HCT116 (cell line): Measurements from ENCODE around the gene HOXA7. TPM values are rescaled to one million over a fixed set of nuclear protein-coding genes. Genes with fewer than 3 reads are reported as not detected.

ENCODE experiments used
- ATAC-seq: fragments of 200-7000 bp; cut with Tn5 transposase; 2 replicates; pipeline ENCODE4 v1.9.1; 2020; ENCODE audit warnings: mild to moderate bottlenecking, moderate library complexity
- BruUV-seq: library from RNA; stranded (reverse); fragments of 400-500 nt; replicated peaks from 2 replicates; lab custom pipeline; 2021; lab: Mats Ljungman, UMichigan
- CTCF ChIA-PET: fragments of 300-600 bp; sonication (Branson Sonifier 250); formaldehyde crosslinking; loops from one replicate; lab custom pipeline; 2021; ENCODE audit warnings: antibody characterized with exemption; lab: Charles Lee
- POLR2A ChIA-PET: fragments of 300-600, 350-600 bp; sonication (Branson Sonifier 250); formaldehyde crosslinking; loops from one replicate; lab custom pipeline; 2021; ENCODE audit warnings: antibody characterized with exemption; lab: Charles Lee
- RAD21 ChIA-PET, 2 experiments: fragments of 300-600 bp; sonication (Branson Sonifier 250); formaldehyde crosslinking; loops; one replicate each; lab custom pipeline; 2023; ENCODE audit warnings: low total read pairs in 2 of 2; ENCODE audit not compliant: uncharacterized antibody in 2 of 2, unreplicated experiment in 2 of 2, low non-redundant PET in 1 of 2; lab: Charles Lee
- DNase-seq: peaks from one replicate; pipeline ENCODE4 v3.0.0-alpha.2; 2010; ENCODE audit warnings: low read depth, low spot score
- H2AFZ ChIP-seq: fragments of 200-600 bp; shearing (Covaris generic), sonication (generic); 2 replicates; pipeline ENCODE4 v1.6.1; 2017; ENCODE audit warnings: low read depth, mixed run types, mixed read lengths, antibody characterized with exemption, low read length; ENCODE audit not compliant: poor library complexity, severe bottlenecking
- H3K27ac ChIP-seq: 2 replicates; pipeline ENCODE4 v1.5.1; 2012; ENCODE audit warnings: low read depth, low read length
- H3K27me3 ChIP-seq: fragments of 200-600 bp; sonication (generic); 2 replicates; pipeline ENCODE4 v1.6.1; 2016; ENCODE audit warnings: mixed run types, low read length, mixed read lengths; ENCODE audit not compliant: insufficient read depth
- H3K36me3 ChIP-seq, 2 experiments: fragments of 200-500 bp in 1 of 2; fragments of 200-600 bp in 1 of 2; sonication (Bioruptor generic) in 1 of 2; sonication (generic) in 1 of 2; 2 replicates each; pipeline versions ENCODE4 v1.5.1 to v1.6.1; 2014 to 2016; ENCODE audit warnings: low read length in 2 of 2, inconsistent platforms in 1 of 2, mixed read lengths in 1 of 2, mixed run types in 1 of 2; ENCODE audit not compliant: insufficient read depth in 2 of 2, control insufficient read depth in 1 of 2
- H3K4me1 ChIP-seq, 2 experiments: fragments of 200-600 bp in 1 of 2; sonication (generic) in 1 of 2; 2 replicates each; pipeline versions ENCODE4 v1.5.1 to v1.6.1; 2012 to 2017; ENCODE audit warnings: low read length in 2 of 2, inconsistent platforms in 1 of 2, mild to moderate bottlenecking in 1 of 2, mixed read lengths in 1 of 2, mixed run types in 1 of 2, moderate library complexity in 1 of 2; ENCODE audit not compliant: insufficient read depth in 2 of 2, control insufficient read depth in 1 of 2
- H3K4me2 ChIP-seq: fragments of 200-600 bp; sonication (generic); 2 replicates; pipeline ENCODE4 v1.6.1; 2017; ENCODE audit warnings: mixed run types, low read length, mixed read lengths
- H3K4me3 ChIP-seq, 2 experiments: fragments of 200-600 bp in 1 of 2; sonication (generic) in 1 of 2; replicated peaks in 1 of 2; 2 replicates each; pipeline ENCODE4 v1.5.1; 2011 to 2016; ENCODE audit warnings: low read length in 2 of 2, control low read depth in 1 of 2, low read depth in 1 of 2, mild to moderate bottlenecking in 1 of 2, mixed read lengths in 1 of 2, mixed run types in 1 of 2
- H3K79me2 ChIP-seq: fragments of 200-600 bp; sonication (generic); 2 replicates; pipeline ENCODE4 v1.6.1; 2017; ENCODE audit warnings: mild to moderate bottlenecking, mixed run types, low read length, moderate library complexity, mixed read lengths; ENCODE audit not compliant: insufficient read depth
- H3K9ac ChIP-seq: fragments of 200-600 bp; sonication (generic); 2 replicates; pipeline ENCODE4 v1.6.1; 2016; ENCODE audit warnings: low read length, mixed read lengths
- H3K9me2 ChIP-seq: fragments of 200-600 bp; sonication (generic), shearing (Covaris generic); 2 replicates; pipeline ENCODE4 v1.6.1; 2017; ENCODE audit warnings: mixed run types, mild to moderate bottlenecking, moderate library complexity; ENCODE audit not compliant: insufficient read depth
- H3K9me3 ChIP-seq, 2 experiments: fragments of 200-500 bp in 1 of 2; fragments of 200-600 bp in 1 of 2; sonication (Bioruptor generic) in 1 of 2; sonication (generic) in 1 of 2; 2 replicates each; pipeline ENCODE4 v1.6.1; 2014 to 2017; ENCODE audit warnings: low read length in 2 of 2, mixed read lengths in 2 of 2, inconsistent platforms in 1 of 2, low read depth in 1 of 2, mild to moderate bottlenecking in 1 of 2, mixed run types in 1 of 2, moderate library complexity in 1 of 2; ENCODE audit not compliant: control insufficient read depth in 1 of 2, insufficient read depth in 1 of 2
- H4K20me1 ChIP-seq: fragments of 200-600 bp; sonication (generic), shearing (Covaris generic); 2 replicates; pipeline ENCODE4 v1.6.1; 2017; ENCODE audit warnings: mixed run types, mild to moderate bottlenecking, moderate library complexity; ENCODE audit not compliant: insufficient read depth
- CEBPB ChIP-seq: IDR thresholded peaks from 2 replicates; pipeline ENCODE4 v1.6.1; 2012; ENCODE audit warnings: low read depth
- EGR1 ChIP-seq: IDR thresholded peaks from 2 replicates; pipeline ENCODE4 v1.6.1; 2012; ENCODE audit warnings: low read depth
- ELF1 ChIP-seq: IDR thresholded peaks from 2 replicates; pipeline ENCODE4 v1.6.1; 2012; ENCODE audit warnings: low read depth, borderline replicate concordance
- EZH2 ChIP-seq: fragments of 200-600 bp; sonication (generic); IDR thresholded peaks from 2 replicates; pipeline ENCODE4 v1.6.1; 2017; ENCODE audit warnings: antibody characterized with exemption, mixed run types
- EZH2phosphoT487 ChIP-seq: fragments of 200-600 bp; IDR thresholded peaks from 2 replicates; pipeline ENCODE4 v1.6.1; 2018; ENCODE audit warnings: antibody characterized with exemption, borderline replicate concordance
- FOSL1 ChIP-seq: IDR thresholded peaks from 2 replicates; pipeline ENCODE4 v1.6.1; 2012; ENCODE audit warnings: low read depth
- JUND ChIP-seq: IDR thresholded peaks from 2 replicates; pipeline ENCODE4 v1.6.1; 2012
- POLR2A ChIP-seq: IDR thresholded peaks from 2 replicates; pipeline ENCODE4 v1.7.0; 2011; ENCODE audit warnings: borderline replicate concordance; ENCODE audit not compliant: insufficient read depth, insufficient read length; ENCODE audit errors: extremely low read depth
- RAD21 ChIP-seq: IDR thresholded peaks from 2 replicates; pipeline ENCODE4 v1.6.1; 2012; ENCODE audit warnings: low read depth, mild to moderate bottlenecking
- SIN3A ChIP-seq: IDR thresholded peaks from 2 replicates; pipeline ENCODE4 v1.6.1; 2012; ENCODE audit warnings: low read depth
- SRF ChIP-seq: IDR thresholded peaks from 2 replicates; pipeline ENCODE4 v1.6.1; 2012; ENCODE audit warnings: low read depth
- TCF7L2 ChIP-seq: IDR thresholded peaks from 2 replicates; pipeline ENCODE4 v1.7.0; 2011; ENCODE audit warnings: borderline replicate concordance, inconsistent platforms; ENCODE audit not compliant: insufficient read depth, insufficient read length; ENCODE audit errors: extremely low read depth
- YY1 ChIP-seq: IDR thresholded peaks from 2 replicates; pipeline ENCODE4 v1.6.1; 2011; ENCODE audit warnings: low read length, low read depth, moderate library complexity, mild to moderate bottlenecking; ENCODE audit not compliant: insufficient replicate concordance; ENCODE audit errors: extremely low read depth
- ZFX ChIP-seq: fragments of 450-650 bp; IDR thresholded peaks from 2 replicates; pipeline ENCODE4 v1.6.1; 2017
- ZNF274 ChIP-seq: fragments of 200-500 bp; sonication (Bioruptor generic); IDR thresholded peaks from 2 replicates; pipeline ENCODE4 v1.6.1; 2014; ENCODE audit warnings: mild to moderate bottlenecking, low read depth, low read length, inconsistent platforms
- intact Hi-C: fragments of 100-400 bp; cut with micrococcal nuclease; formaldehyde crosslinking; loops from 2 replicates; pipeline ENCODE4 v1.10.0; 2022
- total RNA-seq: library from RNA; stranded (reverse); gene quantifications from one replicate; pipeline ENCODE4 v1.2.1, GENCODE V29; 2021; ENCODE audit not compliant: unreplicated experiment
- TF ChIP-seq, protein P1 (sequence below): IDR thresholded peaks from 2 replicates; pipeline ENCODE4 v1.6.1; 2012
- TF ChIP-seq, protein P2 (sequence below): IDR thresholded peaks from 2 replicates; pipeline ENCODE4 v1.6.1; 2012
- TF ChIP-seq, protein P3 (sequence below), 3 experiments: fragments of 200-600 bp in 1 of 3; sonication (generic) in 1 of 3; IDR thresholded peaks in 2 of 3; conservative IDR thresholded peaks in 1 of 3; 2 replicates each; pipeline ENCODE4 v1.5.1; 2012 to 2017; ENCODE audit warnings: low read depth in 2 of 3, low read length in 2 of 3, antibody characterized with exemption in 1 of 3, borderline replicate concordance in 1 of 3, control low read depth in 1 of 3, mild to moderate bottlenecking in 1 of 3, mixed read lengths in 1 of 3, mixed run types in 1 of 3, moderate library complexity in 1 of 3; ENCODE audit not compliant: insufficient read depth in 1 of 3
- TF ChIP-seq, protein P4 (sequence below): IDR thresholded peaks from 2 replicates; pipeline ENCODE4 v1.6.1; 2012; ENCODE audit warnings: low read depth
- TF ChIP-seq, protein P5 (sequence below): IDR thresholded peaks from 2 replicates; pipeline ENCODE4 v1.6.1; 2011; ENCODE audit warnings: mild to moderate bottlenecking, low read length, moderate library complexity; ENCODE audit not compliant: insufficient replicate concordance; ENCODE audit errors: extremely low read depth

The HOXA7 gene
- total RNA-seq, 1 experiment from 2014 or later: 15.0 TPM

DNA sequence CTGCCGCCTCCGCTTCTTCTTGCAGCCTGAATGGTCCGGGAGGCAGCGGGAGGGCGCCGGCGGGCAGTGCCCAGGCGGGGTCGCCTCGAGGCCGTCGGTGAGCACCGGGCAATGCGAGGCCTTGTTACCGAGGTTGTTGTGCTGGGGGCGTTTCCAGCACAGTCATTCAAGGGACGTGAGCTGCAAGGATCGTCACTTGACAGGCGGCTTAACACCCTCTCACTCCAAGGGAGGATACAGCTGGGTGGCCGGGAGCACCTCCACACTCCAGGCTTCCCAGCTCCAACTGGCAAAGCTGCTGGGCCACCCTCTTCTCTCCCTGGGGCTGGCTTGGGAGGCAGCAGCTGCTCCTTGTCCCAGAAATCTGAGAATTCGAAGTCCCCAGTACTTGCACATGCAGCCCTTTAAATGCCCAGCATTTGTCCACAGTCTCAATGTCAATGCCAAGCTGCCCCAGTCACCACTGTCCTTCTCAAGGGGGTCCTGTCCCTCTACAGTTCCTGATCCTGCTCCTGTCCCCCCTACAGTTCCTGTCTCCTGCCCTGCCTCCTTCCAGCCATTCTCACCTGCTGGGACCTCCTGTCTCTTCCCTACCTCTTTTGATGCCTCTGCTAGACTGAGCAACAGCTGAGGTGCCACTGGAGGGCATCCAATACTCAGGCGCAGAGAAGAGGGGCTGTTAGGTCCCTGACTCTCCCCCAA lies 33.0 kb upstream of the HOXA7 start:
- Histone ChIP-seq H3K4me3 (no peak overlapping the region), H3K9me3 (no peaks in the 10 kb centered on the region), H3K79me2 (peaks cover 5% of the 10 kb centered on the region; the same call in 1 of the 2 replicates), H2AFZ (no peak overlapping the region), H4K20me1 (no peaks in the 10 kb centered on the region), H3K9me2 (no peaks in the 10 kb centered on the region), H3K4me1 (peaks cover 4 to 10% of the 10 kb centered on the region in 2 experiments; a peak in 2 of 4 replicates), H3K36me3 (no peaks in the 10 kb centered on the region), H3K4me2 (no peak overlapping the region), H3K27ac (no peak overlapping the region), H3K27me3 (no peaks in the 10 kb centered on the region), H3K9ac (no peak overlapping the region)
- ATAC-seq (no peak), DNase-seq (no peak)
- POLR2A ChIA-PET: no interaction called here
- BruUV-seq: no TSS peak
- TF ChIP-seq ELF1: no peak
- TF ChIP-seq CEBPB: no peak
- TF ChIP-seq, protein P1, sequence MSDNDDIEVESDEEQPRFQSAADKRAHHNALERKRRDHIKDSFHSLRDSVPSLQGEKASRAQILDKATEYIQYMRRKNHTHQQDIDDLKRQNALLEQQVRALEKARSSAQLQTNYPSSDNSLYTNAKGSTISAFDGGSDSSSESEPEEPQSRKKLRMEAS: no peak
- TF ChIP-seq, protein P2, sequence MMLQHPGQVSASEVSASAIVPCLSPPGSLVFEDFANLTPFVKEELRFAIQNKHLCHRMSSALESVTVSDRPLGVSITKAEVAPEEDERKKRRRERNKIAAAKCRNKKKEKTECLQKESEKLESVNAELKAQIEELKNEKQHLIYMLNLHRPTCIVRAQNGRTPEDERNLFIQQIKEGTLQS: no peak
- TF ChIP-seq TCF7L2: no peak
- TF ChIP-seq ZNF274: no peak
- TF ChIP-seq, protein P3, sequence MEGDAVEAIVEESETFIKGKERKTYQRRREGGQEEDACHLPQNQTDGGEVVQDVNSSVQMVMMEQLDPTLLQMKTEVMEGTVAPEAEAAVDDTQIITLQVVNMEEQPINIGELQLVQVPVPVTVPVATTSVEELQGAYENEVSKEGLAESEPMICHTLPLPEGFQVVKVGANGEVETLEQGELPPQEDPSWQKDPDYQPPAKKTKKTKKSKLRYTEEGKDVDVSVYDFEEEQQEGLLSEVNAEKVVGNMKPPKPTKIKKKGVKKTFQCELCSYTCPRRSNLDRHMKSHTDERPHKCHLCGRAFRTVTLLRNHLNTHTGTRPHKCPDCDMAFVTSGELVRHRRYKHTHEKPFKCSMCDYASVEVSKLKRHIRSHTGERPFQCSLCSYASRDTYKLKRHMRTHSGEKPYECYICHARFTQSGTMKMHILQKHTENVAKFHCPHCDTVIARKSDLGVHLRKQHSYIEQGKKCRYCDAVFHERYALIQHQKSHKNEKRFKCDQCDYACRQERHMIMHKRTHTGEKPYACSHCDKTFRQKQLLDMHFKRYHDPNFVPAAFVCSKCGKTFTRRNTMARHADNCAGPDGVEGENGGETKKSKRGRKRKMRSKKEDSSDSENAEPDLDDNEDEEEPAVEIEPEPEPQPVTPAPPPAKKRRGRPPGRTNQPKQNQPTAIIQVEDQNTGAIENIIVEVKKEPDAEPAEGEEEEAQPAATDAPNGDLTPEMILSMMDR (IDR thresholded peaks at IDR 0.05 in 2 of 3, conservative IDR thresholded peaks at IDR 0.05 in 1 of 3; ENCODE audit: borderline replicate concordance in 1 of 3, insufficient read depth in 1 of 3, low read depth in 2 of 3, low read length in 2 of 3): no peak
- TF ChIP-seq EZH2phosphoT487: no peak
- no peak for TF ChIP-seq SIN3A
- TF ChIP-seq JUND: no peak
- TF ChIP-seq, protein P4, sequence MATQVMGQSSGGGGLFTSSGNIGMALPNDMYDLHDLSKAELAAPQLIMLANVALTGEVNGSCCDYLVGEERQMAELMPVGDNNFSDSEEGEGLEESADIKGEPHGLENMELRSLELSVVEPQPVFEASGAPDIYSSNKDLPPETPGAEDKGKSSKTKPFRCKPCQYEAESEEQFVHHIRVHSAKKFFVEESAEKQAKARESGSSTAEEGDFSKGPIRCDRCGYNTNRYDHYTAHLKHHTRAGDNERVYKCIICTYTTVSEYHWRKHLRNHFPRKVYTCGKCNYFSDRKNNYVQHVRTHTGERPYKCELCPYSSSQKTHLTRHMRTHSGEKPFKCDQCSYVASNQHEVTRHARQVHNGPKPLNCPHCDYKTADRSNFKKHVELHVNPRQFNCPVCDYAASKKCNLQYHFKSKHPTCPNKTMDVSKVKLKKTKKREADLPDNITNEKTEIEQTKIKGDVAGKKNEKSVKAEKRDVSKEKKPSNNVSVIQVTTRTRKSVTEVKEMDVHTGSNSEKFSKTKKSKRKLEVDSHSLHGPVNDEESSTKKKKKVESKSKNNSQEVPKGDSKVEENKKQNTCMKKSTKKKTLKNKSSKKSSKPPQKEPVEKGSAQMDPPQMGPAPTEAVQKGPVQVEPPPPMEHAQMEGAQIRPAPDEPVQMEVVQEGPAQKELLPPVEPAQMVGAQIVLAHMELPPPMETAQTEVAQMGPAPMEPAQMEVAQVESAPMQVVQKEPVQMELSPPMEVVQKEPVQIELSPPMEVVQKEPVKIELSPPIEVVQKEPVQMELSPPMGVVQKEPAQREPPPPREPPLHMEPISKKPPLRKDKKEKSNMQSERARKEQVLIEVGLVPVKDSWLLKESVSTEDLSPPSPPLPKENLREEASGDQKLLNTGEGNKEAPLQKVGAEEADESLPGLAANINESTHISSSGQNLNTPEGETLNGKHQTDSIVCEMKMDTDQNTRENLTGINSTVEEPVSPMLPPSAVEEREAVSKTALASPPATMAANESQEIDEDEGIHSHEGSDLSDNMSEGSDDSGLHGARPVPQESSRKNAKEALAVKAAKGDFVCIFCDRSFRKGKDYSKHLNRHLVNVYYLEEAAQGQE: no peak
- no peak for TF ChIP-seq RAD21
- TF ChIP-seq YY1: no peak
- TF ChIP-seq, protein P5, sequence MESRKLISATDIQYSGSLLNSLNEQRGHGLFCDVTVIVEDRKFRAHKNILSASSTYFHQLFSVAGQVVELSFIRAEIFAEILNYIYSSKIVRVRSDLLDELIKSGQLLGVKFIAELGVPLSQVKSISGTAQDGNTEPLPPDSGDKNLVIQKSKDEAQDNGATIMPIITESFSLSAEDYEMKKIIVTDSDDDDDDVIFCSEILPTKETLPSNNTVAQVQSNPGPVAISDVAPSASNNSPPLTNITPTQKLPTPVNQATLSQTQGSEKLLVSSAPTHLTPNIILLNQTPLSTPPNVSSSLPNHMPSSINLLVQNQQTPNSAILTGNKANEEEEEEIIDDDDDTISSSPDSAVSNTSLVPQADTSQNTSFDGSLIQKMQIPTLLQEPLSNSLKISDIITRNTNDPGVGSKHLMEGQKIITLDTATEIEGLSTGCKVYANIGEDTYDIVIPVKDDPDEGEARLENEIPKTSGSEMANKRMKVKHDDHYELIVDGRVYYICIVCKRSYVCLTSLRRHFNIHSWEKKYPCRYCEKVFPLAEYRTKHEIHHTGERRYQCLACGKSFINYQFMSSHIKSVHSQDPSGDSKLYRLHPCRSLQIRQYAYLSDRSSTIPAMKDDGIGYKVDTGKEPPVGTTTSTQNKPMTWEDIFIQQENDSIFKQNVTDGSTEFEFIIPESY: no peak
- no peak for TF ChIP-seq FOSL1
- TF ChIP-seq EGR1: no peak
- no peak for TF ChIP-seq POLR2A
- TF ChIP-seq SRF: no peak
- no peak for TF ChIP-seq EZH2
- no peak for TF ChIP-seq ZFX
- intact Hi-C loops: no loop called here
- RAD21 ChIA-PET: no interaction called here
- CTCF ChIA-PET: interaction anchor here (1.5 to 2.2 kb wide), 2 partner anchors 10 kb away, joined by 3 to 9 read pairs; partner anchors contain the start of gene HOXA13
